ENCODE results near the gene TM4SF20. TPM values are rescaled to one million over a fixed set of nuclear protein-coding genes. Genes with fewer than 3 reads are reported as not detected.
A peak's percentile ranks its signal among the peaks of the same experiment; 100 is the strongest.
"Not testable (repeated sequence)": the region's sequence is repeated elsewhere in the genome, so short reads cannot be mapped to it uniquely, and the experiment has no call there.

The TM4SF20 gene
- total and polyA plus RNA-seq, 7 donors: 1.5 to 8.4 (median 2.3) TPM; not detected in 4

GRCh38 chr2:227366769-227367426 is 12.2 kb downstream of the TM4SF20 start:
- TF ChIP-seq POLR2AphosphoS5 (IDR thresholded peaks at IDR 0.05) (no peak), EP300 (IDR thresholded peaks at IDR 0.05) (no peak), POLR2A (IDR thresholded peaks at IDR 0.05) (no peak)
- TF ChIP-seq, protein P1, sequence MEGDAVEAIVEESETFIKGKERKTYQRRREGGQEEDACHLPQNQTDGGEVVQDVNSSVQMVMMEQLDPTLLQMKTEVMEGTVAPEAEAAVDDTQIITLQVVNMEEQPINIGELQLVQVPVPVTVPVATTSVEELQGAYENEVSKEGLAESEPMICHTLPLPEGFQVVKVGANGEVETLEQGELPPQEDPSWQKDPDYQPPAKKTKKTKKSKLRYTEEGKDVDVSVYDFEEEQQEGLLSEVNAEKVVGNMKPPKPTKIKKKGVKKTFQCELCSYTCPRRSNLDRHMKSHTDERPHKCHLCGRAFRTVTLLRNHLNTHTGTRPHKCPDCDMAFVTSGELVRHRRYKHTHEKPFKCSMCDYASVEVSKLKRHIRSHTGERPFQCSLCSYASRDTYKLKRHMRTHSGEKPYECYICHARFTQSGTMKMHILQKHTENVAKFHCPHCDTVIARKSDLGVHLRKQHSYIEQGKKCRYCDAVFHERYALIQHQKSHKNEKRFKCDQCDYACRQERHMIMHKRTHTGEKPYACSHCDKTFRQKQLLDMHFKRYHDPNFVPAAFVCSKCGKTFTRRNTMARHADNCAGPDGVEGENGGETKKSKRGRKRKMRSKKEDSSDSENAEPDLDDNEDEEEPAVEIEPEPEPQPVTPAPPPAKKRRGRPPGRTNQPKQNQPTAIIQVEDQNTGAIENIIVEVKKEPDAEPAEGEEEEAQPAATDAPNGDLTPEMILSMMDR (IDR thresholded peaks at IDR 0.05): no peak
- no peaks in the 10 kb centered on the region for H3K9me3 ChIP-seq
- intact Hi-C loops (cut with DNase I): no loop called here
- peak; percentile 67 for DNase-seq
- WGBS, 2 donors: 77 to 82% methylated on average over 11 of the region's 11 CpGs
- H3K4me1 ChIP-seq: peaks cover 0 to 14% (median 9%) of the 10 kb centered on the region in 4 donors
- H3K27ac ChIP-seq: peak overlapping the region in 3 of 4 donors; percentile 17 to 54 (median 48)
- no peak overlapping the region for H3K4me3 ChIP-seq
- H3K27me3 ChIP-seq: no peaks in the 10 kb centered on the region
- no peaks in the 10 kb centered on the region for H3K36me3 ChIP-seq

DNA sequence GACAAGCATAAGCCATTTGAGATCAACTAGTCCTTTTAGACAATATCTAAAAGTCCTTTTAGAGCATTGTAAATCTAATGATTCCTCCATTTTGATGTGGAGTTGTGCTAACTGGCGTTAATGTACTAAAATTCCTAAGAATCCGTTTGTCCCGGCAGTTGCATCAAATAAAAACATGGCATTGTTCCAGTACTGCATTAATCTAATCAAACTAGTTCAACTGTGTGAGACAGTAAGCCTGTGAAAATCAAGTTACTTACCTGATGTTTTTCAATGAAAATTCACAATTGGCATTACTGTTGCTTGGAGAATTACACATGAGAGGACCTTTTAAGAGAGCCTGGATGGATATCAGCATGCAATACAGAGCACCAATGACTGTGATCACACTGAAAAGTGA is 13.3 kb downstream of the TM4SF20 start:
- intact Hi-C loops (cut with DNase I): no loop called here
- Histone ChIP-seq H3K4me1 (peaks cover 0 to 14% (median 9%) of the 10 kb centered on the region in 4 donors), H3K27me3 (no peaks in the 10 kb centered on the region), H3K9me3 (no peaks in the 10 kb centered on the region), H3K27ac (no peak overlapping the region), H3K4me3 (no peak overlapping the region), H3K36me3 (peaks cover 0 to 1% (median 0%) of the 10 kb centered on the region in 4 donors)
- DNase-seq: no peak
- 55 to 60% methylated on average over 3 of the region's 3 CpGs for WGBS, 2 donors
- no peak for TF ChIP-seq POLR2AphosphoS5 (IDR thresholded peaks at IDR 0.05)
- TF ChIP-seq EP300 (IDR thresholded peaks at IDR 0.05): no peak
- TF ChIP-seq, protein P1 (IDR thresholded peaks at IDR 0.05): no peak
- TF ChIP-seq POLR2A (IDR thresholded peaks at IDR 0.05): no peak

DNA sequence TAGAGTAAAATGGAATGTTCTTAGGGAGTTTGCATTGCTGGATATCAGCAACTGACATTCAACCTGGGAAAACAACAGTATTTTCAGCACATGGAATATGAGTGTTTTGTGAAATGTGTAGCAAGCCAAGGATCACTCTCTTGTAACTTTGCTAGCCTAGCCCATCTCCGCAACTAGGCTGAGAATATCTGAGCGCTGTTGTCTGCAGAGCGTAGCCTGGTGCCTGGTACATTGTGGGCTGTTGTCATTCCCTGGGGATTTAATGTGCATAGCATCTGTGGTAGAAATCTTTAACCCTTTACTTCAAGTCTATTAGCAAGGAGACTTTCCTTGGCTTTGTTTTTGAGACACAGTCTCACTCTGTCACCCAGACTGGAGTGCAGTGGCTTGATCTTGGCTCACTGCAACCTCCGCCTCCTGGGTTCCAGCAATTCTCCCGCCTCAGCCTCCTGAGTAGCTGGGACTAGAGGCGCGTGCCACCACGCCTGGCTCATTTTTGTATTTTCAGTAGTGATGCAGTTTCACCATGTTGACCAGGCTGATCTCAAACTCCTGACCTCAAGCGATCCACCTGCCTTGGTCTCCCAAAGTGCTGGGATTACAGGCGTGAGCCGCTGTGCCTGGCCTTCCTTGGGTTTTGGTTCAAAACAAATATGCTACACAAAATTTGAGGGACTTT is 14.4 kb downstream of the TM4SF20 start:
- H3K9me3 ChIP-seq; H3K27me3 ChIP-seq; H3K27ac ChIP-seq; intact Hi-C loops (cut with DNase I); H3K4me3 ChIP-seq; DNase-seq: not testable (repeated sequence)
- 89 to 94% methylated on average over 11 of the region's 11 CpGs for WGBS, 2 donors
- Histone ChIP-seq H3K4me1 (peaks cover 0 to 14% (median 9%) of the 10 kb centered on the region in 4 donors), H3K36me3 (peaks cover 0 to 12% (median 0%) of the 10 kb centered on the region in 4 donors)

DNA sequence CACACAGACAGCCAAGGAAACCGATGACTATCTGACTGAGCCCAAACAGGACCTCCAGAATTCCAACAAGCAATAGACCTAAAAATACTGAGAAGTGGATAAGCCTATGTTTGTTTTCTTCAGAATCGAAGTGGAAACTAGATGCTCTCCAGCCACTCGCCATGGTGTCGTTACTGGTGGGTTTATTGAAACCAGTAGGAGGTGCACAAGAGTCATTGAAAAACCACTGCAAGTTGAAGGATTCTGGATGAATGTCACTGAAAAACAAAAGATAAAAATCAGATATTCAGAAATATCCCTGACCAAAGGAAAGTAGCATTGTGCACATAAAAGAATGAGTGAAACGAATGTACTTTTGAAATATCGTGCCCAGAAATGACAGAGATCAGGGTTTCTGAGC is 15.3 kb downstream of the TM4SF20 start:
- intact Hi-C loops (cut with DNase I): no loop called here
- 93 to 95% methylated on average over 6 of the region's 6 CpGs for WGBS, 2 donors
- TF ChIP-seq POLR2A (IDR thresholded peaks at IDR 0.05) (no peak), EP300 (IDR thresholded peaks at IDR 0.05) (no peak), POLR2AphosphoS5 (IDR thresholded peaks at IDR 0.05) (no peak)
- TF ChIP-seq, protein P1 (IDR thresholded peaks at IDR 0.05): no peak

GRCh38 chr2:227360351-227360750 is 18.8 kb downstream of the TM4SF20 start:
- WGBS, 2 donors: 74 to 76% methylated on average over 5 of the region's 5 CpGs
- Histone ChIP-seq H3K27me3 (no peaks in the 10 kb centered on the region), H3K4me1 (no peaks in the 10 kb centered on the region), H3K4me3 (no peak overlapping the region), H3K9me3 (no peaks in the 10 kb centered on the region), H3K36me3 (peaks cover 8 to 54% (median 26%) of the 10 kb centered on the region in 4 donors), H3K27ac (no peak overlapping the region)
- intact Hi-C loops (cut with DNase I): no loop called here
- DNase-seq: no peak
- TF ChIP-seq EP300 (IDR thresholded peaks at IDR 0.05) (no peak), POLR2AphosphoS5 (IDR thresholded peaks at IDR 0.05) (no peak), POLR2A (IDR thresholded peaks at IDR 0.05) (no peak)
- TF ChIP-seq, protein P1 (IDR thresholded peaks at IDR 0.05): no peak

More for the DNA sequence above, 15.3 kb downstream of the TM4SF20 start:
- Histone ChIP-seq H3K27me3 (no peaks in the 10 kb centered on the region), H3K36me3 (peaks cover 0 to 20% (median under 1%) of the 10 kb centered on the region in 4 donors), H3K4me1 (peaks cover 0 to 14% (median 9%) of the 10 kb centered on the region in 4 donors), H3K4me3 (no peak overlapping the region), H3K9me3 (no peaks in the 10 kb centered on the region), H3K27ac (no peak overlapping the region)
- DNase-seq: no peak

Data from sigmoid colon (tissue), 7 donors.